ENCODE measurements around the gene HIF3A. TPM values are rescaled to one million over a fixed set of nuclear protein-coding genes. Genes with fewer than 3 reads are reported as not detected.

HIF3A gene
- total RNA-seq, 1 experiment from 2014 or later, result 5.2 TPM

DNA sequence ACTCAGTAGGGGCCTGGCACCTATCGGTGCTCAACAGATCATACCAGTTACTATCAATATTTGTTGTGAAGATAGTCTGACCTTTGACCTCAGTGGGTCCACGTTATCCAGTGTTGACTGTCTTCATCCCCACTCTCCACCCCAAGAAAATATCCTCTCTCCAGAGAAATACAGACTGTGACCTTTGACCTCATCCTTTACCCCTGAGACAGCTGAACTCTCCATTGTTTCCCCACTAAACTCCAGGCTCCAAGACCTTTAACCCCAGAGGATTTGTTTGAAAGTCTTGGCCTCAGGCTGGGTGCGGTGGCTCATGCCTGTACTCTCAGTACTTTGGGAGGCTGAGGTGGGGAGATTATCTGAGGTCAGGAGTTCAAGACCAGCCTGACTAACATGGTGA, 27.4 kb downstream of the HIF3A start:
- Mint-ChIP-seq H3K4me1 (ENCODE audit: low read depth, unreplicated experiment) (peaks cover 13% of the 10 kb centered on the region), H3K9me3 (ENCODE audit: unreplicated experiment) (peaks cover 29% of the 10 kb centered on the region), H3K27ac (ENCODE audit: unreplicated experiment) (no peak overlapping the region), H3K4me3 (ENCODE audit: unreplicated experiment) (no peak overlapping the region), H3K36me3 (ENCODE audit: insufficient read depth, unreplicated experiment) (peaks cover 7% of the 10 kb centered on the region), H3K27me3 (ENCODE audit: insufficient read depth, unreplicated experiment) (no peaks in the 10 kb centered on the region)
- ChIA-PET CTCF (no interaction called here), POLR2A (no interaction called here)
- intact Hi-C loops (cut with micrococcal nuclease; ENCODE audit: unreplicated experiment), result no loop called here
- peaks cover 4% of the 10 kb centered on the region; the same call in 1 of the 2 replicates for H3K36me3 ChIP-seq (ENCODE audit: control insufficient read depth, insufficient read depth, low read length)
- H3K4me1 ChIP-seq, result no peaks in the 10 kb centered on the region; the same call in 1 of the 2 replicates
- H3K27me3 ChIP-seq (replicated peaks; ENCODE audit: control insufficient read depth, insufficient read depth, low read length), result no peaks in the 10 kb centered on the region
- H3K4me3 ChIP-seq (ENCODE audit: low read depth, low read length), result no peak overlapping the region
- no TSS peak for BruUV-seq (replicated peaks)
- H3K9me3 ChIP-seq, result peaks cover 22% of the 10 kb centered on the region
- DNase-seq, result no peak
- TF ChIP-seq, protein P1, sequence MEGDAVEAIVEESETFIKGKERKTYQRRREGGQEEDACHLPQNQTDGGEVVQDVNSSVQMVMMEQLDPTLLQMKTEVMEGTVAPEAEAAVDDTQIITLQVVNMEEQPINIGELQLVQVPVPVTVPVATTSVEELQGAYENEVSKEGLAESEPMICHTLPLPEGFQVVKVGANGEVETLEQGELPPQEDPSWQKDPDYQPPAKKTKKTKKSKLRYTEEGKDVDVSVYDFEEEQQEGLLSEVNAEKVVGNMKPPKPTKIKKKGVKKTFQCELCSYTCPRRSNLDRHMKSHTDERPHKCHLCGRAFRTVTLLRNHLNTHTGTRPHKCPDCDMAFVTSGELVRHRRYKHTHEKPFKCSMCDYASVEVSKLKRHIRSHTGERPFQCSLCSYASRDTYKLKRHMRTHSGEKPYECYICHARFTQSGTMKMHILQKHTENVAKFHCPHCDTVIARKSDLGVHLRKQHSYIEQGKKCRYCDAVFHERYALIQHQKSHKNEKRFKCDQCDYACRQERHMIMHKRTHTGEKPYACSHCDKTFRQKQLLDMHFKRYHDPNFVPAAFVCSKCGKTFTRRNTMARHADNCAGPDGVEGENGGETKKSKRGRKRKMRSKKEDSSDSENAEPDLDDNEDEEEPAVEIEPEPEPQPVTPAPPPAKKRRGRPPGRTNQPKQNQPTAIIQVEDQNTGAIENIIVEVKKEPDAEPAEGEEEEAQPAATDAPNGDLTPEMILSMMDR (IDR thresholded peaks at IDR 0.05; ENCODE audit: insufficient read depth in 1 of 2, low read depth in 1 of 2, low read length in 1 of 2, severe bottlenecking in 1 of 2, unreplicated experiment in 1 of 2), result no peak

DNA sequence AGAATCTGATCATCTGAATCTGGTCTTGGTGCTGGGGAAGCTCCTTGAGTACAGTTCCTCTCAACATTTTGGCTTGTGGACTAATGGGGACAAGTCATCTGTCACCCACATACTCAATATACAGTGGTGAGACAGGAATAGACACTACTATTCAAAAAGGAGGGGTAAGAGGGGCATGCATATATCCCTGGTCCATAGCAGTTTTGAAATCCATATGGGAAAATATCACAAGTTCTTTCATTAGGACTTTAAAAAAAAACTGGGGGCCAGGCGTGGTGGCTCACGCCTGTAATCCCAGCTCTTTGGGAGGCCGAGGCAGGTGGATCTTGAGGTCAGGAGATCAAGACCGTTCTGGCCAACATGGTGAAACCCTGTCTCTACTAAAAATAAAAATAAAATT, 29.8 kb downstream of the HIF3A start:
- ChIA-PET CTCF (no interaction called here), POLR2A (no interaction called here)
- Mint-ChIP-seq H3K27me3 (ENCODE audit: insufficient read depth, unreplicated experiment) (no peaks in the 10 kb centered on the region), H3K4me3 (ENCODE audit: unreplicated experiment) (no peak overlapping the region), H3K9me3 (ENCODE audit: unreplicated experiment) (peaks cover 47% of the 10 kb centered on the region), H3K27ac (ENCODE audit: unreplicated experiment) (no peak overlapping the region), H3K4me1 (ENCODE audit: low read depth, unreplicated experiment) (peaks cover 6% of the 10 kb centered on the region), H3K36me3 (ENCODE audit: insufficient read depth, unreplicated experiment) (peaks cover 13% of the 10 kb centered on the region)
- Histone ChIP-seq H3K4me1 (no peaks in the 10 kb centered on the region; the same call in 1 of the 2 replicates), H3K9me3 (peaks cover 22% of the 10 kb centered on the region), H3K4me3 (ENCODE audit: low read depth, low read length) (no peak overlapping the region), H3K27me3 (replicated peaks; ENCODE audit: control insufficient read depth, insufficient read depth, low read length) (no peaks in the 10 kb centered on the region), H3K36me3 (ENCODE audit: control insufficient read depth, insufficient read depth, low read length) (peaks cover 5% of the 10 kb centered on the region; the same call in 1 of the 2 replicates)
- intact Hi-C loops (cut with micrococcal nuclease; ENCODE audit: unreplicated experiment), result no loop called here
- BruUV-seq (replicated peaks), result no TSS peak
- no peak for DNase-seq
- TF ChIP-seq, protein P1 (IDR thresholded peaks at IDR 0.05; ENCODE audit: insufficient read depth in 1 of 2, low read depth in 1 of 2, low read length in 1 of 2, severe bottlenecking in 1 of 2, unreplicated experiment in 1 of 2), result no peak

GRCh38 chr19:46328079-46328478, 31.2 kb downstream of the HIF3A start:
- peaks cover 5% of the 10 kb centered on the region; the same call in 1 of the 2 replicates for H3K36me3 ChIP-seq (ENCODE audit: control insufficient read depth, insufficient read depth, low read length)
- no peaks in the 10 kb centered on the region; the same call in 1 of the 2 replicates for H3K4me1 ChIP-seq
- no peak overlapping the region for H3K4me3 ChIP-seq (ENCODE audit: low read depth, low read length)
- peaks cover 47% of the 10 kb centered on the region for H3K9me3 Mint-ChIP-seq (ENCODE audit: unreplicated experiment)
- ChIA-PET POLR2A (no interaction called here), CTCF (no interaction called here)
- H3K27me3 Mint-ChIP-seq (ENCODE audit: insufficient read depth, unreplicated experiment), result no peaks in the 10 kb centered on the region
- peaks cover 6% of the 10 kb centered on the region for H3K4me1 Mint-ChIP-seq (ENCODE audit: low read depth, unreplicated experiment)
- no peak overlapping the region for H3K4me3 Mint-ChIP-seq (ENCODE audit: unreplicated experiment)
- intact Hi-C loops (cut with micrococcal nuclease; ENCODE audit: unreplicated experiment), result no loop called here
- TF ChIP-seq, protein P1 (IDR thresholded peaks at IDR 0.05; ENCODE audit: insufficient read depth in 1 of 2, low read depth in 1 of 2, low read length in 1 of 2, severe bottlenecking in 1 of 2, unreplicated experiment in 1 of 2), result no peak
- H3K27me3 ChIP-seq (replicated peaks; ENCODE audit: control insufficient read depth, insufficient read depth, low read length), result no peaks in the 10 kb centered on the region
- peaks cover 22% of the 10 kb centered on the region for H3K9me3 ChIP-seq
- H3K27ac Mint-ChIP-seq (ENCODE audit: unreplicated experiment), result no peak overlapping the region
- H3K36me3 Mint-ChIP-seq (ENCODE audit: insufficient read depth, unreplicated experiment), result peaks cover 13% of the 10 kb centered on the region
- BruUV-seq (replicated peaks), result no TSS peak
- no peak for DNase-seq
